Gastrocnemius medialis (tissue), 4 donors: Measurements from ENCODE around the gene PPFIBP2.

ENCODE experiments used
- POLR2A ChIP-seq, 2 donors: fragments of 450-650 bp; IDR thresholded peaks; one replicate each; pipeline ENCODE4 v1.6.1; 2017; ENCODE audit warnings: antibody characterized with exemption in 2 of 2, mild to moderate bottlenecking in 2 of 2, moderate library complexity in 2 of 2
- TF ChIP-seq, protein P1 (sequence below), 5 experiments: fragments of 450-650 bp in 3 of 5; fragments of 200-600 bp in 2 of 5; sonication (generic) in 2 of 5; IDR thresholded peaks in 4 of 5; conservative IDR thresholded peaks in 1 of 5; 1 replicate in 4 of 5; 2 replicates in 1 of 5; pipeline ENCODE4 v1.5.1; 2016 to 2019; ENCODE audit warnings: antibody characterized with exemption in 5 of 5, mild to moderate bottlenecking in 3 of 5, moderate library complexity in 3 of 5

DNA sequence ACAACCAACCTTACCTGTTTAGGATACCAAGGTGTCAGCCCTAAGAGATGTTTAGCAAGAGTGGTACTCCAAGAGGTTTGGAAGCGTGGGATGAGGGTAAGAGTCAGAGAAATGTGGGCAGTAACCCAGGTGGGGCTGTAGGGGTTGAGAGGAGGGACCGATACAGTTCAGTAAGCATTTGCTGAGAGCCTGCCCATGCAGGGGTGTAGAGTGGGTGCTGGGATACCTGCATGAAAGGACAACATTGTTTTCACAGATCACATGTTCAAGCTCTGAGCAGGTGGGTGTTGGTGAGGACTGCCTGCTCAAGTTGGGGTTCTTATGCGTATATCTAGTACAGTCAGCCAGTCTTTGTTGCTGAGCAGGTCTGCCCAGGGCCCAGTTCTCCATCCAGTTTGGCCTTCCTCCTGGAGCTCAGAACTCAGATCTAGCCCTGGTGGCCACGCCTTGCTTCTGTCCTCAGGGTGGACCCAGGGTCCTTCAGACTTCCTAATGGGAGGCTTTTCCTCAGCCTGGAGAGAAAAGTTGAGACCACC, 14.8 kb downstream of the PPFIBP2 start:
- TF ChIP-seq, protein P1, sequence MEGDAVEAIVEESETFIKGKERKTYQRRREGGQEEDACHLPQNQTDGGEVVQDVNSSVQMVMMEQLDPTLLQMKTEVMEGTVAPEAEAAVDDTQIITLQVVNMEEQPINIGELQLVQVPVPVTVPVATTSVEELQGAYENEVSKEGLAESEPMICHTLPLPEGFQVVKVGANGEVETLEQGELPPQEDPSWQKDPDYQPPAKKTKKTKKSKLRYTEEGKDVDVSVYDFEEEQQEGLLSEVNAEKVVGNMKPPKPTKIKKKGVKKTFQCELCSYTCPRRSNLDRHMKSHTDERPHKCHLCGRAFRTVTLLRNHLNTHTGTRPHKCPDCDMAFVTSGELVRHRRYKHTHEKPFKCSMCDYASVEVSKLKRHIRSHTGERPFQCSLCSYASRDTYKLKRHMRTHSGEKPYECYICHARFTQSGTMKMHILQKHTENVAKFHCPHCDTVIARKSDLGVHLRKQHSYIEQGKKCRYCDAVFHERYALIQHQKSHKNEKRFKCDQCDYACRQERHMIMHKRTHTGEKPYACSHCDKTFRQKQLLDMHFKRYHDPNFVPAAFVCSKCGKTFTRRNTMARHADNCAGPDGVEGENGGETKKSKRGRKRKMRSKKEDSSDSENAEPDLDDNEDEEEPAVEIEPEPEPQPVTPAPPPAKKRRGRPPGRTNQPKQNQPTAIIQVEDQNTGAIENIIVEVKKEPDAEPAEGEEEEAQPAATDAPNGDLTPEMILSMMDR (IDR thresholded peaks at IDR 0.05 in 4 of 5, conservative IDR thresholded peaks at IDR 0.05 in 1 of 5), result no peak
- TF ChIP-seq POLR2A (IDR thresholded peaks at IDR 0.05), result no peak
